Measurements from ENCODE around the gene VPS16. TPM values are rescaled to one million over a fixed set of nuclear protein-coding genes. Genes with fewer than 3 reads are reported as not detected.

The VPS16 gene
- total RNA-seq, 4 donors from 2014 or later: 26.7 to 44.9 (median 43.4) TPM

DNA sequence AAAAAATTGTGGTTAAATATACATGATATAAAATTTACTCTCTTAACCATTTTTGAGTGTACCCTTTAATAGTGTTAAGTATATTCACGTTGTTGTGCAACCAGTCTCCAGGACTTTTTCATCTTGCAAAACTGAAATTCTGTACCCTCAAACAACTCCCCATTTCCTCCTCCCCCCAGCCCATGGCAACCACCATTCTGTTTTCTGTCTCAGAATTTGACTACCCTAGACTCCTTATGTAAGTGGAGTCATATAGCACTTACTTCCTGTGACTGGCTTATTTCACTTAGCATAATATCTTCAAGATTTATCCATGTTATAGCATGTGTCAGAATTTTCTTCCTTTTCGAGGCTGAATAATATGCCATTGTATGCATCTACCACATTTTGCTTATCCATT is 5.1 kb downstream of the VPS16 start:
- WGBS, 2 donors: 86 to 92% methylated on average over 2 of the region's 2 CpGs
- Histone ChIP-seq H3K4me3 (replicated peaks in 1 of 3) (no peak overlapping the region), H3K27me3 (no peaks in the 10 kb centered on the region), H3K27ac (no peak overlapping the region), H3K36me3 (no peaks in the 10 kb centered on the region), H3K4me1 (peaks cover 9 to 11% of the 10 kb centered on the region in 2 donors), H3K9me3 (no peaks in the 10 kb centered on the region)
- no peak for DNase-seq
- TF ChIP-seq, protein P1, sequence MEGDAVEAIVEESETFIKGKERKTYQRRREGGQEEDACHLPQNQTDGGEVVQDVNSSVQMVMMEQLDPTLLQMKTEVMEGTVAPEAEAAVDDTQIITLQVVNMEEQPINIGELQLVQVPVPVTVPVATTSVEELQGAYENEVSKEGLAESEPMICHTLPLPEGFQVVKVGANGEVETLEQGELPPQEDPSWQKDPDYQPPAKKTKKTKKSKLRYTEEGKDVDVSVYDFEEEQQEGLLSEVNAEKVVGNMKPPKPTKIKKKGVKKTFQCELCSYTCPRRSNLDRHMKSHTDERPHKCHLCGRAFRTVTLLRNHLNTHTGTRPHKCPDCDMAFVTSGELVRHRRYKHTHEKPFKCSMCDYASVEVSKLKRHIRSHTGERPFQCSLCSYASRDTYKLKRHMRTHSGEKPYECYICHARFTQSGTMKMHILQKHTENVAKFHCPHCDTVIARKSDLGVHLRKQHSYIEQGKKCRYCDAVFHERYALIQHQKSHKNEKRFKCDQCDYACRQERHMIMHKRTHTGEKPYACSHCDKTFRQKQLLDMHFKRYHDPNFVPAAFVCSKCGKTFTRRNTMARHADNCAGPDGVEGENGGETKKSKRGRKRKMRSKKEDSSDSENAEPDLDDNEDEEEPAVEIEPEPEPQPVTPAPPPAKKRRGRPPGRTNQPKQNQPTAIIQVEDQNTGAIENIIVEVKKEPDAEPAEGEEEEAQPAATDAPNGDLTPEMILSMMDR (IDR thresholded peaks at IDR 0.05): no peak
- TF ChIP-seq POLR2A (IDR thresholded peaks at IDR 0.05): no peak
- intact Hi-C loops (cut with DNase I): loop anchor here (10.0 kb wide), 1 partner anchor 91 kb away; no protein-coding TSS in a partner anchor

GRCh38 chr20:2846698-2847097 is 6.2 kb downstream of the VPS16 start:
- intact Hi-C loops (cut with DNase I): loop anchor here (10.0 kb wide), 1 partner anchor 92 kb away; no protein-coding TSS in a partner anchor
- no peak for TF ChIP-seq POLR2A (IDR thresholded peaks at IDR 0.05)
- TF ChIP-seq, protein P1 (IDR thresholded peaks at IDR 0.05): no peak
- Histone ChIP-seq H3K27me3 (no peaks in the 10 kb centered on the region), H3K4me3 (replicated peaks in 1 of 3) (no peak overlapping the region), H3K36me3 (no peaks in the 10 kb centered on the region), H3K9me3 (no peaks in the 10 kb centered on the region), H3K27ac (no peak overlapping the region), H3K4me1 (peaks cover 4 to 6% of the 10 kb centered on the region in 2 donors)
- DNase-seq: no peak
- 82% methylated on average over 5 of the region's 5 CpGs for WGBS, 2 donors

- no peak for TF ChIP-seq POLR2A (IDR thresholded peaks at IDR 0.05)
- TF ChIP-seq, protein P1 (IDR thresholded peaks at IDR 0.05): no peak
- intact Hi-C loops (cut with DNase I): loop anchor here (10.0 kb wide), 1 partner anchor 93 kb away; no protein-coding TSS in a partner anchor
- no peaks in the 10 kb centered on the region for H3K27me3 ChIP-seq
- WGBS, 2 donors: 94 to 97% methylated on average over 4 of the region's 4 CpGs
- DNase-seq: no peak
- H3K27ac ChIP-seq: no peak overlapping the region
- no peaks in the 10 kb centered on the region for H3K9me3 ChIP-seq
- H3K4me1 ChIP-seq: no peaks in the 10 kb centered on the region
- H3K4me3 ChIP-seq (replicated peaks in 1 of 3): no peak overlapping the region
- no peaks in the 10 kb centered on the region for H3K36me3 ChIP-seq
Measured at GRCh38 chr20:2847802-2848201, 7.3 kb downstream of the VPS16 start.

DNA sequence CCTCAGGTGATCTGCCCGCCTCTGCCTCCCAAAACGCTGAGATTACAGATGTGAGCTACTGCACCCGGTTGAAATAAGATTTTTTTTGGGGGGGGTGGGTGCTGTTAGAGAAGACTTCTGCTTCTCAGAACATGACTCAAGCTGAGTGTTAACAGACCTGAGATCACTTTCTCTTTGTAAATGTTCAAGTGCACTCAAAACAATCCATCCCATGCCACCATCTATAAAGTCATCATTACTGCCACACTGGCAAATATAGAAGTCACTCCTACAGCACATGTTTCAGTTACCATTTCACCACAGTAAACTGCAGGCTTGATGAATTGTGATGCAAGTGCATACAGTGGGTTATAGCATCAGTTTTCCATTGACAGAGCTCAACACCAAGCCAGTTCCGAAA is 9.0 kb downstream of the VPS16 start:
- WGBS, 2 donors: 87 to 98% methylated on average over 4 of the region's 4 CpGs
- Histone ChIP-seq H3K27me3 (no peaks in the 10 kb centered on the region), H3K9me3 (no peaks in the 10 kb centered on the region), H3K36me3 (no peaks in the 10 kb centered on the region), H3K27ac (no peak overlapping the region), H3K4me1 (no peaks in the 10 kb centered on the region), H3K4me3 (replicated peaks in 1 of 3) (no peak overlapping the region)
- intact Hi-C loops (cut with DNase I): loop anchor here (10.0 kb wide), 1 partner anchor 95 kb away; no protein-coding TSS in a partner anchor
- TF ChIP-seq POLR2A (IDR thresholded peaks at IDR 0.05): no peak
- TF ChIP-seq, protein P1 (IDR thresholded peaks at IDR 0.05): no peak
- no peak for DNase-seq

DNA sequence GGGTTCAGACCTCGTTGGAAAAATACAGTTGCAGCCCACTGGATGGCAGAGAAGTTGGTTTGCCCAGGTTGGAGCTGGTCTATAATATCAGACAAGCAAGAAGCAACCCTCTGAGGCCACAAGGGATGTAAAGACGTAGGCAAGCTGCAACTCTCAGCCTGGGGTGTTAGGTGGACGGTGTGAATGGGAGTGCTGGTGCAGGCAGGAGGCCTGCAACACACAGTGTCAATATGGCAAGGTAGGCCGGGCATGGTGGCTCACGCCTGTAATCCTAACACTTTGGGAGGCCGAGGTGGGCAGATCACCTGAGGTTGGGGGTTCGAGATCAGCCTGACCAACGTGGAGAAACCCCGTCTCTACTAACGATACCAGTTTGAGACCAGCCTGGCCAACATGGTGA is 10.5 kb downstream of the VPS16 start:
- no peaks in the 10 kb centered on the region for H3K27me3 ChIP-seq
- H3K4me1 ChIP-seq: no peaks in the 10 kb centered on the region
- no peaks in the 10 kb centered on the region for H3K9me3 ChIP-seq
- no peak overlapping the region for H3K27ac ChIP-seq
- H3K4me3 ChIP-seq (replicated peaks in 1 of 3): no peak overlapping the region
- no peaks in the 10 kb centered on the region for H3K36me3 ChIP-seq
- 93 to 95% methylated on average over 10 of the region's 10 CpGs for WGBS, 2 donors
- no peak for DNase-seq
- intact Hi-C loops (cut with DNase I): no loop called here
- TF ChIP-seq, protein P1 (IDR thresholded peaks at IDR 0.05): no peak
- TF ChIP-seq POLR2A (IDR thresholded peaks at IDR 0.05): no peak
